Activated naive CD4-positive, alpha-beta T cell treated with anti-CD3 and anti-CD28 coated beads, Interleukin-2, amount 50 U/mL, for 24 hours (primary cell): ENCODE measurements around the gene SUSD3.
A peak's percentile ranks its signal among the peaks of the same experiment; 100 is the strongest.

ENCODE experiments used
- H3K27ac Mint-ChIP-seq: one replicate; pipeline ENCODE4 v1.8.0; 2021; ENCODE audit warnings: mild to moderate bottlenecking, mixed read lengths
- H3K27me3 Mint-ChIP-seq: one replicate; pipeline ENCODE4 v1.8.0; 2021; ENCODE audit warnings: mixed read lengths
- H3K36me3 Mint-ChIP-seq: one replicate; pipeline ENCODE4 v1.8.0; 2021; ENCODE audit warnings: mixed read lengths
- H3K4me1 Mint-ChIP-seq: one replicate; pipeline ENCODE4 v1.8.0; 2021; ENCODE audit warnings: mixed read lengths
- H3K4me3 Mint-ChIP-seq: one replicate; pipeline ENCODE4 v1.8.0; 2021; ENCODE audit warnings: mild to moderate bottlenecking, mixed read lengths
- H3K9me3 Mint-ChIP-seq: one replicate; pipeline ENCODE4 v1.8.0; 2021; ENCODE audit warnings: mixed read lengths

SUSD3 gene

GRCh38 chr9:93057042-93057702 lies 1.3 kb upstream of the SUSD3 start:
- Mint-ChIP-seq H3K4me1 (peaks cover 69% of the 10 kb centered on the region), H3K4me3 (peak overlapping the region; percentile 71), H3K27ac (peak overlapping the region; percentile 81), H3K27me3 (no peaks in the 10 kb centered on the region), H3K36me3 (no peaks in the 10 kb centered on the region), H3K9me3 (no peaks in the 10 kb centered on the region)

GRCh38 chr9:93057703-93058354 lies 672 bp upstream of the SUSD3 start:
- peaks cover 72% of the 10 kb centered on the region for H3K4me1 Mint-ChIP-seq
- H3K27me3 Mint-ChIP-seq = no peaks in the 10 kb centered on the region

DNA sequence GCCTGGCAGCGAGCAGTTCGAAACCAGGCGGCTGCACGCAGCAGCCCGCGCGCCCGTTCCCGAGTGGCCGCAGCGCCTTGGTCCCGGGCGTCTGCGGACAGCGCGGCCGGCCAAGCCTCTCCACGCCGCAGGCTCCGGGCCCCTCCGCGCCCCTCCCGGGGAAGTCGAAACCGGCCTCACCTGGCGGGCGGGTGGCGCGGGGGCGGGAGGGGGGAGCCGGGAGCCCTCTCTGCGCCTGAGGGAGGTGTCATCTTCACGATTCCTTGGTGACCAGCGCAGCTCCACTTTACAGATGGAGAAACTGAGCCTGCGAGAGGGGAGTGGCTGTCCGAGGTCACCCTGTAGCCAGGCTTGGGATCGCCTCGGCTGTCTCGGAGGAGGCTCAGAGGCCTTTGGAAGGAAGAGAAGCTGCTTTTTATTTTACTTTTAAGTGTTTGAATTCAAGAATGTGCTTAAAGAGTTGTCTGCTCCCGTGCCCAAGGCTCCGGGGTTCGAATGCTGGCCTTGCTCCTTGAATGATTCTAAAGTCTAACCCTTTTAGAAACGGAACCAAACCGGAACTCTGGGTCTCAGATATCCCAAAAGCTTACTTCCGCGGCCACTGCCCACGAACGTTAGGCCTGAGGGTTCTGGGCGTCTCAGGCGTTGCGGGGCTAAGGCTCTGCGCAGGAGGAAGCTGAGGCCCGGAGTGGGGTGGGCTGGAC lies 662 bp downstream of the SUSD3 start:
- Mint-ChIP-seq H3K27ac (peak overlapping the region; percentile 98), H3K27me3 (no peaks in the 10 kb centered on the region), H3K36me3 (no peaks in the 10 kb centered on the region), H3K9me3 (no peaks in the 10 kb centered on the region), H3K4me3 (peak overlapping the region; percentile 88), H3K4me1 (peaks cover 69% of the 10 kb centered on the region)

More at GRCh38 chr9:93057703-93058354, 672 bp upstream of the SUSD3 start:
- Mint-ChIP-seq H3K9me3 (no peaks in the 10 kb centered on the region), H3K27ac (peak overlapping the region; percentile 83), H3K4me3 (peak overlapping the region; percentile 71), H3K36me3 (no peaks in the 10 kb centered on the region)

DNA sequence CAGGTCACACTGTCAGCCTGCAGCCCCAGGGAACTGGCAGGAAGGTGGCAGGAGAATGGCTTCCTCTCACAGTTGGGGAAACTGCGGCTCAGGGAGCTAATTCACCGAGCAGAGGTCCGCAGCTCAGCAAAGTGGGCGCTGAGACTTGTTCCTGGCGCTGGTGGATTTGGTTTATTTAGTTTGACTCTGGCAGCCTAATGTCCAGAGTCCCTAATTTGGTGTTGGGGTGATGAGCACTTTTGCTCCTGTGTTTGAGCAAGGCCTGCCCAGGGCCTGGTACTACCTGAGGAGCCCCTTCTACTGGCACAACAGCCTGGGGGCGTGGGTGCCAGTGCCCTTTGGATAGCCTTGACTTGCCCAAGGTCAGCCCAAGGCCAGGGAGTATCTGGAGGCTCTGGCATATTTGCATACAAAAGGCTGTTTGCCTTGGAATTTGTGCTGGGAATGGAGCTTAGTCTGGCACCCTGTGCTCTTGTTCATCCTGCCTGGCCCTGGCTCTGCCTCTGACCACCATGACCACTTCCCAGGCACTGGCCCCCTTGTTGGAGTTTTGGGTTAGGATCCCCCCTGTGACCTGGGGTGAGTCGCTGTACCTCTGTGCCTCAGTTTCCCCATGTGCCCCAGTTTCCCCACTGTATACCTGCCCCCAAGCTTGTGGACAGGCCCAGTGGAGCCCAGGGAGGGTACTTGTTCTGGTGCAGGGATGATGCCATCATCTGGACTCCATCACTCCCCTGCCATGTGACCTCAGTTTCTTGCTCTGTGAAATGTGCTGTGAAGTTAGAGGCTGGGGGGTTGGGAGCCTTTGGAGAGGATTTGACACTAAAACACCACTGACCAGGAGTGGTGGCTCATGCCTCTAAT lies 1.4 kb downstream of the SUSD3 start:
- Mint-ChIP-seq H3K27ac (peak overlapping the region; percentile 98), H3K9me3 (no peaks in the 10 kb centered on the region), H3K36me3 (no peaks in the 10 kb centered on the region), H3K4me3 (peak overlapping the region; percentile 88), H3K27me3 (no peaks in the 10 kb centered on the region), H3K4me1 (peaks cover 73% of the 10 kb centered on the region)

DNA sequence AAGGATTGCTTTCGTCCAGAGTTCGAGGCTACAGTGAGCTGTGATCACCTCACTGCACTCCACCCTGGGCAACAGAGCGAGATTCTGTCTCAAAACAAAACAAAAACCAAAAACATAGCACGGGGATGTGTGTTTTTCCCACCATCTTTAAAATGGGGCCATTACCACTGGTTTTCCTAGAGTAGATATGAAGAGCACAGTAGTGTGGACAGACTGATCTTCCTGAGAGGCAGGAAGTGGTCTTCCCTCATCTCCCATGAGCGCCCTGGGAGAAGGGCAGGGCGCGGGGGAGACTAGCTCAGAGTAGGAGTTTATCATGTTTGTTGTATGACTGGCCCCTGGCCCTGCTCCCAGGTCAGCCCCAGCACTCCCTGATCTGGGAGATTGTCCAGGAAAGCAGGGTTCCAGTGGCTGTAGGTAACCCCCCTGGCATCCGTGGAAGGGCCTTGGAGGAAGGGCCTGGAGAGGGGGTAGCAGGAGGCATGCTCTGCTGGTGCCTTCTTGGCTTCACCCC lies 2.3 kb downstream of the SUSD3 start:
- Mint-ChIP-seq H3K27me3 (no peaks in the 10 kb centered on the region), H3K27ac (peak overlapping the region; percentile 98), H3K4me1 (peaks cover 75% of the 10 kb centered on the region), H3K9me3 (no peaks in the 10 kb centered on the region), H3K36me3 (no peaks in the 10 kb centered on the region), H3K4me3 (peak overlapping the region; percentile 88)

DNA sequence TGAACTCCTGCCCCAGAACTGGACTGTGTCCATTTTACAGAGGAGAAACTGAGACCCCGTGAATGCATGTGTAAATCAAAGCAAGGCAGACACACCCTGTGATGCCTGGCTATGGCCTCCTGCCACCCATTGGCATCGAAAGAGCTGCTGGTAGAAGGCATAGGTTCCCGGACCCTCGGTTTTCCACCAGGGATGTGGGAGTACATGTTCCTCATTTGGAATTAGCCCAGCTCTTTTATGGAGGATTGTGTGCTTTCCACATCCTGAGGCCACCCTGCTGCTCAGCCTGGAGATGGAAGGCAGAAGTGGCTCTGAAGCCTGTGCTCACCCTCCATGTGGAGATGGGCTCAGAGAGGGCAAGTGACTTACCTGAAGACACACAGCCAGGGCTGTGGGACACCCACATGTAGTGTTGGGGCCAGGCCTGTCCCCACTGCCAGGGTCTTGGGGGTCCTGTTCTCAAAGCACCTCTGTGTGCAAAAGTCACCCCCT lies 2.8 kb downstream of the SUSD3 start:
- Mint-ChIP-seq H3K9me3 (no peaks in the 10 kb centered on the region), H3K36me3 (no peaks in the 10 kb centered on the region), H3K4me1 (peaks cover 80% of the 10 kb centered on the region), H3K27me3 (no peaks in the 10 kb centered on the region), H3K27ac (peak overlapping the region; percentile 98), H3K4me3 (peak overlapping the region; percentile 88)

GRCh38 chr9:93061791-93062763 lies 3.6 kb downstream of the SUSD3 start:
- H3K9me3 Mint-ChIP-seq = no peaks in the 10 kb centered on the region
- H3K4me1 Mint-ChIP-seq = peaks cover 86% of the 10 kb centered on the region
- no peaks in the 10 kb centered on the region for H3K27me3 Mint-ChIP-seq
- no peaks in the 10 kb centered on the region for H3K36me3 Mint-ChIP-seq
- peak overlapping the region; percentile 98 for H3K27ac Mint-ChIP-seq
- H3K4me3 Mint-ChIP-seq = peak overlapping the region; percentile 88

DNA sequence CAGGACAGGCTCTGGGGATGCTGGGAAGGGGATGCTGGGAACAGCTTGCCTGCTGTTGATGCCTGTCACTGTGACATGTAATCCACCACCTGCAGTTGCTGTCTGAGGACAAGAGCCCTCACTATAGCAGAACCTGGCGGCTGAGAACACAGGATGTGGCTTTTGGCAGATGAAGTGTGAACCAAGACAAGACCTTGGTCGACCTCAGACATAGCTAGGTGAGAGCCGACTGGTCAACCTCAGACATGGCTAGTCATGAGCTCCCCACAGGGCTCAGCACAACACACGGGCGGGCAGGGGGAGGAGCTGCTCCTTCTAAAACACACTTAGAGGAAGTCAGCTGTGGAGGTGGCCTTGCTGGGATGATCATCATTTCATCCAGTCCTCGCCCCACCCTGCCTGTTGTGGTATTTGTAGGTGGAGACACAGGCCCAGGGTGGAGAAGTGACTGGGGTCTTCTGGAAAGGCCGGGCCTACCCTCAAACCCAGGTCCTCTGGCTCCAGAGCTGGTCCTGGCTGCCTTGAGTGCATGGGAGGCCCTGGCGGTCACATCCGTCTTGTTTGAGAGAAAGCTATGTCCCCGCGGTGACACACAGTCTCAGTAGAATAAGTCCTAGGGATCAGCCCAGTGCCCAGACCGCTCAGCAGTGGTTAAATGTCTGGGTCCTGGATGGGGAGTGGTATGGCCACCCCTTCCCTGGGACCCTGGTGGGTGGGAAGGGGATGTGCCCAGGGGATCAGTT lies 6.1 kb downstream of the SUSD3 start:
- Mint-ChIP-seq H3K36me3 (peaks cover 2% of the 10 kb centered on the region), H3K9me3 (no peaks in the 10 kb centered on the region)

GRCh38 chr9:93065135-93065720 lies 6.7 kb downstream of the SUSD3 start:
- H3K36me3 Mint-ChIP-seq = peaks cover 2% of the 10 kb centered on the region
- H3K4me1 Mint-ChIP-seq = peaks cover 95% of the 10 kb centered on the region
- no peaks in the 10 kb centered on the region for H3K27me3 Mint-ChIP-seq
- no peaks in the 10 kb centered on the region for H3K9me3 Mint-ChIP-seq
- peak overlapping the region; percentile 99 for H3K27ac Mint-ChIP-seq
- H3K4me3 Mint-ChIP-seq = peak overlapping the region; percentile 84

More for the DNA sequence above, 6.1 kb downstream of the SUSD3 start:
- Mint-ChIP-seq H3K4me3 (peak overlapping the region; percentile 84), H3K27me3 (no peaks in the 10 kb centered on the region), H3K27ac (peak overlapping the region; percentile 99), H3K4me1 (peaks cover 94% of the 10 kb centered on the region)

DNA sequence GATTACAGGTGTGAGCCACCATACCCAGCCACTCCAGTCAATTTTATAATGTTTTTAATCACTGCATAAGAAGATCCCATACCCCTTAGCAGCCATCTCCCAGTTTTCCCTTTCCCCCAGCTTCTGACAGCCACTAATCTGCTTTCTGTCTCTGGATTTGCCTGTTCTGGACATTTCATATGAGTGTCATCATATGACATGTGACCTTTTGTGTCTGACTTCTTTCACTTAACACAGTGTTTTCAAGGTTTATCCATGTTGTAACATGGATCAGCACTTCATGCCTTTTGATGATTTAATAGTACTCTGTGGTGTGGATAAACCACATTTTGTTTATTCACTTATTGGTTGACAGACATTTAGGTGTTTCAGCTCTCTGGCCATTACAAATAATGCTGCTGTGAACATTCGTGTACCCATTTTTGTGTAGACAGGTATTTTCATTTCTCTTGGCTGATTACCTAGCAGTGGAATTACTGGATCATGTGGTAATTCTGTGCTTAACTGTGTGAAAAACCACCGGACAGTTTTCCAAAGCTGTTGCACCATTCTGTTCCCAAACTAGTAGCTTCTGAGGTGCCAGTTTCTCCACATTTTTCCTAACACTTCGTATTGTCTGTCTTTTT lies 8.6 kb downstream of the SUSD3 start:
- H3K4me3 Mint-ChIP-seq = no peak overlapping the region
- no peaks in the 10 kb centered on the region for H3K9me3 Mint-ChIP-seq
- H3K27ac Mint-ChIP-seq = peak overlapping the region; percentile 89
- no peaks in the 10 kb centered on the region for H3K27me3 Mint-ChIP-seq
- H3K4me1 Mint-ChIP-seq = peaks cover 90% of the 10 kb centered on the region
- H3K36me3 Mint-ChIP-seq = peaks cover 7% of the 10 kb centered on the region

- Mint-ChIP-seq H3K27me3 (no peaks in the 10 kb centered on the region), H3K4me1 (peaks cover 90% of the 10 kb centered on the region), H3K27ac (peak overlapping the region; percentile 88), H3K36me3 (peaks cover 7% of the 10 kb centered on the region), H3K4me3 (peak overlapping the region; percentile 17), H3K9me3 (no peaks in the 10 kb centered on the region)
These were observed 10.5 kb downstream of the SUSD3 start for GRCh38 chr9:93068956-93069355.

DNA sequence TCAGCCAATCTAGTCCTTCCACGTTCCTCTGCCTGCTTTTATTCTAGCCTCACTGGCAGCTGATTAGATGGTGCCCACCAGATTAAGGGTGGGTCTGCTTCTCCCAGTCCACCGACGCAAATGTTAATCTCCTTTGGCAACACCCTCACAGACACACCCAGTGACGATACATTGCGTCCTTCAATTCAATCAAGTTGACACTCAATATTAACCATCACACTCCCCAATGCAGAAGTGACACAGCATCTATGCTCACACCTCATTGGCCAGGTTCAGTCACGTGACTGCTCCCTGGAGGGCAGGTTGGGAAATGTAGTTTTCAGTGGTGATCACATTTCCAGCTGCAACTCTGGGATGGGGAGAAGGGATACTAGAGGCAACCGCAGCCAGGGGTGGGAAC lies 13.0 kb downstream of the SUSD3 start:
- Mint-ChIP-seq H3K36me3 (peaks cover 7% of the 10 kb centered on the region), H3K27me3 (no peaks in the 10 kb centered on the region), H3K27ac (peak overlapping the region; percentile 86), H3K4me1 (peaks cover 85% of the 10 kb centered on the region), H3K4me3 (no peak overlapping the region), H3K9me3 (no peaks in the 10 kb centered on the region)

- H3K27me3 Mint-ChIP-seq = no peaks in the 10 kb centered on the region
- no peaks in the 10 kb centered on the region for H3K9me3 Mint-ChIP-seq
- peak overlapping the region; percentile 84 for H3K27ac Mint-ChIP-seq
- H3K4me1 Mint-ChIP-seq = peaks cover 86% of the 10 kb centered on the region
- peaks cover 7% of the 10 kb centered on the region for H3K36me3 Mint-ChIP-seq
- H3K4me3 Mint-ChIP-seq = peak overlapping the region; percentile 11
These were observed 13.9 kb downstream of the SUSD3 start for GRCh38 chr9:93072383-93072795.
